22Rv1 (cell line): ENCODE measurements around the gene GLUD1.
"Not testable (repeated sequence)": the region's sequence is repeated elsewhere in the genome, so short reads cannot be mapped to it uniquely, and the experiment has no call there.

ENCODE experiments used
- ZFX ChIP-seq: fragments of 450-650 bp; IDR thresholded peaks from 2 replicates; pipeline ENCODE4 v1.6.1; 2017; ENCODE audit warnings: antibody characterized with exemption, borderline replicate concordance
- TF ChIP-seq, protein P1 (sequence below): fragments of 450-650 bp; IDR thresholded peaks from 2 replicates; pipeline ENCODE4 v1.5.1; 2017; ENCODE audit warnings: mild to moderate bottlenecking

DNA sequence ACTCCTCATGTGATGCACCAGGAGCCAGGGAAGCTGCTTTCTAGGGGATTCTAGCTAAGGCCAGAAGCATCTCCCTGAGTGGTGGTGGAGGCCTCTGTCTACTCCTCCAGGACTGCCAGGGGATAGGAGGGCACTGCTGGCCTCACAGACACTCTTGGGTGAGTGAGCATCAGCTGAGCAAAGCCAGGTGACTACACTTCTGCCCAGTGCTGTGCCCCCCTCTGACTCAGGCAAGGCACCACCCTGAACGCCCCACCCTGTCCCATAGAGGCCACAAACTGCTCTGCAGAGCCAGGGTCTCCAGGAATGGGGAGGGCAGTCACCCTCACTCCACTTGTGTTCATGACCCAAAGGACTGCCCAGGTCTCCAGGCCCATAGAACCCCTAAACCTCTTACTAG is 75.1 kb downstream of the GLUD1 start:
- TF ChIP-seq, protein P1, sequence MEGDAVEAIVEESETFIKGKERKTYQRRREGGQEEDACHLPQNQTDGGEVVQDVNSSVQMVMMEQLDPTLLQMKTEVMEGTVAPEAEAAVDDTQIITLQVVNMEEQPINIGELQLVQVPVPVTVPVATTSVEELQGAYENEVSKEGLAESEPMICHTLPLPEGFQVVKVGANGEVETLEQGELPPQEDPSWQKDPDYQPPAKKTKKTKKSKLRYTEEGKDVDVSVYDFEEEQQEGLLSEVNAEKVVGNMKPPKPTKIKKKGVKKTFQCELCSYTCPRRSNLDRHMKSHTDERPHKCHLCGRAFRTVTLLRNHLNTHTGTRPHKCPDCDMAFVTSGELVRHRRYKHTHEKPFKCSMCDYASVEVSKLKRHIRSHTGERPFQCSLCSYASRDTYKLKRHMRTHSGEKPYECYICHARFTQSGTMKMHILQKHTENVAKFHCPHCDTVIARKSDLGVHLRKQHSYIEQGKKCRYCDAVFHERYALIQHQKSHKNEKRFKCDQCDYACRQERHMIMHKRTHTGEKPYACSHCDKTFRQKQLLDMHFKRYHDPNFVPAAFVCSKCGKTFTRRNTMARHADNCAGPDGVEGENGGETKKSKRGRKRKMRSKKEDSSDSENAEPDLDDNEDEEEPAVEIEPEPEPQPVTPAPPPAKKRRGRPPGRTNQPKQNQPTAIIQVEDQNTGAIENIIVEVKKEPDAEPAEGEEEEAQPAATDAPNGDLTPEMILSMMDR = not testable (repeated sequence)
- TF ChIP-seq ZFX = not testable (repeated sequence)
